H54 (cell line): ENCODE measurements around the gene SPRED1.
"Not testable (repeated sequence)": the region's sequence is repeated elsewhere in the genome, so short reads cannot be mapped to it uniquely, and the experiment has no call there.

Experiments
- DNase-seq: peaks from one replicate; pipeline ENCODE4 v3.0.0; 2011; ENCODE audit warnings: low spot score, mixed read lengths; ENCODE audit not compliant: insufficient read length
- FAIRE-seq: peaks from 3 replicates; lab custom pipeline; 2011; peaks lifted over from hg19 to GRCh38; lab: Jason Lieb, UNC
- POLR2A ChIP-seq: IDR thresholded peaks from 2 replicates; pipeline ENCODE4 v1.6.1; 2011; ENCODE audit warnings: low read depth, mild to moderate bottlenecking, low read length

Gene SPRED1

GRCh38 chr15:38220606-38221273, 31.9 kb upstream of the SPRED1 start:
- TF ChIP-seq POLR2A, result no peak
- FAIRE-seq (no peak), DNase-seq (no peak)

GRCh38 chr15:38224486-38224885, 28.1 kb upstream of the SPRED1 start:
- no peak for TF ChIP-seq POLR2A
- DNase-seq, result no peak
- no peak for FAIRE-seq

GRCh38 chr15:38225381-38225780, 27.3 kb upstream of the SPRED1 start:
- no peak for TF ChIP-seq POLR2A
- DNase-seq (no peak), FAIRE-seq (no peak)

- DNase-seq, result peak; percentile 28
- peak; percentile 99 for FAIRE-seq
- TF ChIP-seq POLR2A, result no peak
Measured at GRCh38 chr15:38226608-38227266, 25.9 kb upstream of the SPRED1 start.

GRCh38 chr15:38227941-38228340, 24.7 kb upstream of the SPRED1 start:
- no peak for DNase-seq
- no peak for FAIRE-seq
- TF ChIP-seq POLR2A, result no peak

DNA sequence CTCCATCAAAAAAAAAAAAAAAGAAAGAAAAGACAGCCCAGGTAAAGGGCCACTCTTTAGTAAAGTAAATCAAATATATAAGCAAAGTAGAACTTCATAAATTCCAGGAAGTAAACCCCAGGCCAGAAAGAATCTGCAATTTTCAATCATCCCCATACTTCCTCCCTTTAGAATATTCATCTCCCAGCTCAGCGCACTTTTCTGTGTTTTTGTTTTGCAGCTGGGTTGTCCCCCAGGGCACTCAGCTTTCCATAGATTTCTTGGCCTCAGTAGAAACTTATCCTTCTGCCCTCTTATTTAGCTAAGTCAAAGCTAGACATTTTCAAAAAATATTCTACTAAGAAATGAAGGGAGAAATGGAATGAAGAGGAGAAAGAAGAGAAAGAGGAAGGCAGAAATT, 24.0 kb upstream of the SPRED1 start:
- DNase-seq, result no peak
- no peak for TF ChIP-seq POLR2A
- no peak for FAIRE-seq

DNA sequence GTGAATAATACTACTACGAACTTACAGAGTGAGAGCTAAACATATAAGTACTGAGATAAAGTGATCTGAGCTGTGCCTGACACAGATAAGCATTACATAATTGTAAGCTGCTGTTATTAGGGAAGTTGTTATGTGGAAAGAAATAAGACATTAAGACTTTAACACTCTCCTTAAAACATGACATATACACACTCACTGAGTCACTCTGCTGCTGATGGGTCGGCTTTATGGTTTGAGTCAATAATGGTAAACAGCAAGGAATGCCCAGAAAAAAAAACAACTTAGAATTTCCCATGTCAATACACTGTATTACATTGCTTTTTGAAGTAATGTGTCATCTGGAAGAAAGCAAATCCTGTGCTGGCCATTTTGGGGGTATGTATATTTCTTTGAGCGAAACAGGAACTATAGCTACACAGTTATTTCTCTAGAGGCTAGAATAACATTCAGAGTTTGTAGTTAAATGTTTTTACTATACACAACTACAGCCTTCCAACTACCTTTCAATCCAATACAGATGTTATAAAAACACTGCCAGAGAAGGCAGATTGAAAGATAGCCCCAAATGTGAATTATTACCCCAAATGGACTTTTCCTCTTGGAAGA, 22.8 kb upstream of the SPRED1 start:
- FAIRE-seq, result peak; percentile 23
- TF ChIP-seq POLR2A, result no peak
- no peak for DNase-seq

DNA sequence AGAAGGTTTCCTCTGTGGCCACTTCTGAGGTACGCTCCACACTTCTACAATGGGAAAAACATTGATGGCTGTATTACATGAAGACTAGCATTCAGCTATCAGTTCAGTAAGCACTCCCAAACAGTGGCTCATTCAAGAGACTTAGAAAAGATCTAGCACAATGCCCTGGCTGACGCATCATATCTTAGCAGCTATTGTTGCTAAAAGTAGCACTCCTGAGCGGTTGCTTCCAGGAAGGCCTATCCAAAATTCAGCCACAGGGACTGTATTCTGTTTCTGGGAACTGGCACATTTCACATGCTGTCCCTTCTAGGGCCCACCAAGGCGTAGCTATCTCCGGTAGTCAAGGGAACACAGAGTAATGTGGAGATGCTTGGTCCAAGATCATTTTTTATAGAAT, 21.2 kb upstream of the SPRED1 start:
- DNase-seq (no peak), FAIRE-seq (no peak)
- no peak for TF ChIP-seq POLR2A

- DNase-seq, FAIRE-seq: not testable (repeated sequence)
Measured at GRCh38 chr15:38237021-38237420, 15.6 kb upstream of the SPRED1 start.

- TF ChIP-seq POLR2A, result no peak
- no peak for DNase-seq
- FAIRE-seq, result no peak
Measured at GRCh38 chr15:38238311-38238710, 14.3 kb upstream of the SPRED1 start.

DNA sequence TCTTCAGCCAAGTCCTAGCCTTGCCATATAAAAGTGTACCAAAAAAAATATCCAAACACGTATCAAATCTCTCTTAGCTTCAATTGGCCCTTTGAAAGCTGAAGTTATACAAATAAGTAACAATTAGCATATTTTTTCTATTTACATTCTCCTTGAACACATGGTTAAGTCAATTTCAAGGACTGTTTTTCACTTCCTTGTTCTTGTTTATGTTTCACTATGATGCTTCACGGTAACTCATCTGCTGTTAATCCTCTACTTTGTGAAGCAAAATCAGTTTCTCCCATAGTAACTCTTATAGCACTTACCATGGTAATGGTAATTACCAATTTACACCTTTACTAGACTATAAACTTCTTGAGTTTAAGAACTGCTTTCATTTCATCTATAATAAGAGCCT, 10.6 kb upstream of the SPRED1 start:
- FAIRE-seq, result no peak
- DNase-seq, result no peak
- no peak for TF ChIP-seq POLR2A

DNA sequence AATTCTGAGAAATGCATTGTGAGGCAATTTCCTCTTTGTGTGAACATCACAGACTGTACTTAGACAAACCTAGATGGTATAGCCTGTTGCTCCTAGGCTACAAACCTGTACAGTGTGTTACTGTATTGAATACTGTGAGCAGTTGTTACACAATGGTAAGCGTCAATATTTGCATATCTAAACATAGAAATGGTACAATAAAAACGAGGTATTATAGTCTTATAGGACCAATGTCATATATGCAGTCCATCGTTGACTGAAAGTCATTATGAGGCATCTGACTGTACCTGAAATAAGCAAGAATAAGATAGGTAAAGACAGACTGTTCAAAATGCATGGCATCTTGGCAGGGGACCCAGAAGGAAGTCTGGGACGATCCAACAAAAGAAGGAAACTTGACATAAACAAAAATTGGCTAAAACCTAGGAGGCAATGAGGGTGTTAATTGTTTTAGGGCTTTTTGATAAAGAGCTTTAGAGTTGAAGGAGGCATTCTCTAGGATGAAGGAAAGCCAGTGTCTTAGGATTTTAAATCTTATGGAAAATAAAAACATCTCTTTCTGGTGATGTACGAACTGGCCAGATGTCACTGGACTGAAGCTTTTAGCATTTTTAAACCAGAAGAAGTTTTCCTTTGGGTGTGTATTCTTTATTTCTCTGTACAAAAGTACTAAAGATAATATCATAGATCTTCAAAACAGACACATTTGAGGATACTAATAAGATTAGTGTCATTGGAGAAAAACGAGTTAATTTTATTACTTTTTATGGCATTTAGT, 9.2 kb upstream of the SPRED1 start:
- peak; percentile 43 for FAIRE-seq

DNA sequence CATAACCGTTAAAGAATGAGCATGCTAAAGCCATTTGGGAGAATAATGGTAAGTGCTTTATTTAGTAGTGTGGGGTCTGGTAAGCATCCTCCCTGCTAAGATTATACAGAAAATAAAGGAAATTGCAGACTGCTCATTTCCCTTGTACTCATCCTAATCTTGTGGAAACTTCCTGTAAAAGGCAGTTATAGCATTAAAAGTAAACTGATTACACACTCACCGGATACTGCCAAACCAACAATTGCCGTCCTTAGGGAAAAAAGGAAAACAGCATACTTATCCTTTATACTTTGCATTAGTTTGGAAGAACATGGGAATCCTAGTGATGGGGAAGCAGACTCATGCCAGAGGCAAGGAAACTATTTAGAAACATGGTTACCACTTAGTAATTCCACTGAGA, 5.3 kb upstream of the SPRED1 start:
- DNase-seq, result no peak

More for the DNA sequence above, 9.2 kb upstream of the SPRED1 start:
- no peak for DNase-seq
- TF ChIP-seq POLR2A, result no peak

GRCh38 chr15:38253351-38253781, 730 bp downstream of the SPRED1 start:
- FAIRE-seq (peak; percentile 89), DNase-seq (no peak)
- no peak for TF ChIP-seq POLR2A

More for the DNA sequence above, 5.3 kb upstream of the SPRED1 start:
- no peak for TF ChIP-seq POLR2A
- no peak for FAIRE-seq
